H1 (cell line): Measurements from ENCODE around the gene TM9SF3. TPM values are rescaled to one million over a fixed set of nuclear protein-coding genes. Genes with fewer than 3 reads are reported as not detected.

Source experiments
- POLR2A ChIP-seq, 2 experiments: IDR thresholded peaks; 1 replicate in 1 of 2; 2 replicates in 1 of 2; pipeline ENCODE4 v1.6.1; 2011; ENCODE audit warnings: low read depth in 2 of 2, low read length in 2 of 2, mild to moderate bottlenecking in 2 of 2; ENCODE audit errors: control extremely low read depth in 1 of 2
- SIRT6 ChIP-seq: IDR thresholded peaks from one replicate; pipeline ENCODE4 v1.7.1; 2012; ENCODE audit warnings: low read length, inconsistent platforms
- SIX5 ChIP-seq: IDR thresholded peaks from 2 replicates; pipeline ENCODE4 v1.6.1; 2011; ENCODE audit warnings: mild to moderate bottlenecking, low read depth, low read length
- SRF ChIP-seq: IDR thresholded peaks from 2 replicates; pipeline ENCODE4 v1.6.1; 2011; ENCODE audit warnings: mild to moderate bottlenecking, low read depth, low read length, moderate library complexity
- polyA plus RNA-seq, 7 experiments: library from polyadenylated mRNA; depleted of rRNA in 3 of 7; stranded (reverse) in 5 of 7; unstranded in 2 of 7; fragments of >200 nt in 5 of 7; fragments of 200-250 nt in 2 of 7; gene quantifications; 1 replicate in 5 of 7; 2 replicates in 1 of 7; 4 replicates in 1 of 7; pipeline versions ENCODE4 v1.2.1 to v1.2.3, GENCODE V29; 2011 to 2013; ENCODE audit warnings: missing spikeins in 2 of 7, mixed read lengths in 2 of 7
- total RNA-seq: library from RNA; stranded (reverse); fragmentation: NEBNext Ultra II Directional; extraction: Animal tissue kit (Norgen Biotek cat#: 25700); gene quantifications from 2 replicates; pipeline ENCODE4 v1.2.1, GENCODE V29; 2021

TM9SF3 gene
- total and polyA plus RNA-seq, 2 of the 8 experiments (the other 6 are each of a cell fraction or from before 2014, with no cell fraction given): 123 to 127 TPM

DNA sequence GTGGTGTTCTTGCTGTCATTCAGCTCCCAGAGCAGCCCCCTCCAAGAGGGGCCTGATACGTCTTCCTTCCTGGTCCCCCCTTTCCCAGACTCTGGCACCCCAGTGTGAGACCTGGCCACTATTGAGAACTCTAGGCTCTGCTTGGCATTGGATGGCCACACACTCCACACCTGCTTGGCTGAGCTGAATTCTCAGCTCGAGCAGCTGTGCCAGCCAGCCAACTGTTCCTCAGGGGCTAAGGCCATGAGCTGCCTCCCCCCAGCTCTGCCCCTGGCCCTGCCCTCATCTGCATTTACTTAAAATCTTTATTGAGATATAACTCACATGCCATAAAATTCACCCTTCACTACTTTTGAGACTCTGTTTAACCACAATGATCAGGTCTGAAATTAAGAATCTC lies 79.8 kb downstream of the TM9SF3 start (continued):
- TF ChIP-seq SRF (no peak), POLR2A (IDR thresholded peaks at IDR 0.05; ENCODE audit: control extremely low read depth in 1 of 2, low read depth in 2 of 2, low read length in 2 of 2) (no peak), SIRT6 (no peak), SIX5 (no peak)
- TF ChIP-seq, all 59 proteins: peak for 0
